AG04450 (cell line): ENCODE data around the gene CEACAM4. TPM values are rescaled to one million over a fixed set of nuclear protein-coding genes. Genes with fewer than 3 reads are reported as not detected.
A peak's percentile ranks its signal among the peaks of the same experiment; 100 is the strongest.

Source experiments
- CTCF ChIA-PET: fragments of 300-600, 350-600 bp; formaldehyde crosslinking; extraction: SDS; loops from one replicate; lab custom pipeline; 2022; ENCODE audit warnings: antibody characterized with exemption, inconsistent platforms; lab: Charles Lee
- POLR2A ChIA-PET: fragments of 350-600 bp; formaldehyde crosslinking; extraction: SDS; loops from one replicate; lab custom pipeline; 2021; ENCODE audit warnings: antibody characterized with exemption, inconsistent platforms; lab: Yijun Ruan, JAX
- DNase-seq: peaks from one replicate; pipeline ENCODE4 v3.0.0-alpha.2; 2011; ENCODE audit warnings: low read depth, low spot score
- H3K27ac ChIP-seq: one replicate; pipeline ENCODE4 v1.5.1; 2012; ENCODE audit warnings: low read depth, low read length, control low read depth
- H3K27me3 ChIP-seq: one replicate; pipeline ENCODE4 v1.6.0; 2012; ENCODE audit warnings: low read length; ENCODE audit not compliant: control insufficient read depth, insufficient read depth
- H3K4me3 ChIP-seq: 2 replicates; pipeline ENCODE4 v1.5.1; 2011; ENCODE audit warnings: mild to moderate bottlenecking, low read depth, low read length, control low read depth
- H3K9me3 ChIP-seq: 2 replicates; pipeline ENCODE4 v1.5.1; 2012; ENCODE audit warnings: low read length; ENCODE audit not compliant: control insufficient read depth, insufficient read depth
- polyA plus RNA-seq: library from polyadenylated mRNA; depleted of rRNA; stranded (reverse); fragments of >200 nt; gene quantifications from 2 replicates; pipeline ENCODE4 v1.2.3, GENCODE V29; 2011; rRNA removed
- small RNA-seq: library from RNA; depleted of rRNA; stranded (forward); fragments of <200 nt; gene quantifications from one replicate; pipeline ENCODE3, GENCODE V24; 2012; ENCODE audit warnings: low read depth; ENCODE audit not compliant: insufficient read length
- TF ChIP-seq, protein P1 (sequence below): IDR thresholded peaks from 2 replicates; pipeline ENCODE4 v1.5.1; 2011; ENCODE audit warnings: low read depth, low read length, control low read depth, inconsistent platforms

Gene CEACAM4
- polyA plus RNA-seq, 1 experiment, result not detected

DNA sequence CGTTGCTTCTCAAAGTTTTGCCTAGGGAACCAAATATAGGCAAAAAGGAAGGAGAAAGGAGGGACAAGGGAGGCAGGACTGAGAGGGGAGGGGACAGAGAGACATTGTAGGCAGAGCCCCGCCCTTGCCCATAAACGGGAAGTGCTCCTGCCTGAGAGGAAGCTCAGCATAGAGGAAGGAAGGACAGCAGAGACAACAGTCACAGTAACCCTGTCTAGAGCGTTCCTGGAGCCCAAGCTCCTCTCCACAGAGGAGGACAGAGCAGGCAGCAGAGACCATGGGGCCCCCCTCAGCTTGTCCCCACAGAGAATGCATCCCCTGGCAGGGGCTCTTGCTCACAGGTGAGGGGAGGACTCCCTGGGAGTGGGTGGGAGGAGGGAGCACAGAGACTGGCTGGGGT, 50.9 kb downstream of the CEACAM4 start, which contains the start of gene CEACAM21:
Gene CEACAM21, plus strand, starts transcription at position 169 of the 400 bp plus-strand sequence. Its CDS starts 109 bp downstream, at position 278.
- H3K4me3 ChIP-seq, result no peak within 1 kb of the TSS
- H3K9me3 ChIP-seq, result no peaks in the 10 kb centered on the region
- ChIA-PET POLR2A (no interaction called here), CTCF (no interaction called here)
- no peak within 1 kb of the TSS for H3K27ac ChIP-seq
- TF ChIP-seq, protein P1, sequence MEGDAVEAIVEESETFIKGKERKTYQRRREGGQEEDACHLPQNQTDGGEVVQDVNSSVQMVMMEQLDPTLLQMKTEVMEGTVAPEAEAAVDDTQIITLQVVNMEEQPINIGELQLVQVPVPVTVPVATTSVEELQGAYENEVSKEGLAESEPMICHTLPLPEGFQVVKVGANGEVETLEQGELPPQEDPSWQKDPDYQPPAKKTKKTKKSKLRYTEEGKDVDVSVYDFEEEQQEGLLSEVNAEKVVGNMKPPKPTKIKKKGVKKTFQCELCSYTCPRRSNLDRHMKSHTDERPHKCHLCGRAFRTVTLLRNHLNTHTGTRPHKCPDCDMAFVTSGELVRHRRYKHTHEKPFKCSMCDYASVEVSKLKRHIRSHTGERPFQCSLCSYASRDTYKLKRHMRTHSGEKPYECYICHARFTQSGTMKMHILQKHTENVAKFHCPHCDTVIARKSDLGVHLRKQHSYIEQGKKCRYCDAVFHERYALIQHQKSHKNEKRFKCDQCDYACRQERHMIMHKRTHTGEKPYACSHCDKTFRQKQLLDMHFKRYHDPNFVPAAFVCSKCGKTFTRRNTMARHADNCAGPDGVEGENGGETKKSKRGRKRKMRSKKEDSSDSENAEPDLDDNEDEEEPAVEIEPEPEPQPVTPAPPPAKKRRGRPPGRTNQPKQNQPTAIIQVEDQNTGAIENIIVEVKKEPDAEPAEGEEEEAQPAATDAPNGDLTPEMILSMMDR, result no peak
- peaks cover 2% of the 10 kb centered on the region for H3K27me3 ChIP-seq
- no peak for DNase-seq

DNA sequence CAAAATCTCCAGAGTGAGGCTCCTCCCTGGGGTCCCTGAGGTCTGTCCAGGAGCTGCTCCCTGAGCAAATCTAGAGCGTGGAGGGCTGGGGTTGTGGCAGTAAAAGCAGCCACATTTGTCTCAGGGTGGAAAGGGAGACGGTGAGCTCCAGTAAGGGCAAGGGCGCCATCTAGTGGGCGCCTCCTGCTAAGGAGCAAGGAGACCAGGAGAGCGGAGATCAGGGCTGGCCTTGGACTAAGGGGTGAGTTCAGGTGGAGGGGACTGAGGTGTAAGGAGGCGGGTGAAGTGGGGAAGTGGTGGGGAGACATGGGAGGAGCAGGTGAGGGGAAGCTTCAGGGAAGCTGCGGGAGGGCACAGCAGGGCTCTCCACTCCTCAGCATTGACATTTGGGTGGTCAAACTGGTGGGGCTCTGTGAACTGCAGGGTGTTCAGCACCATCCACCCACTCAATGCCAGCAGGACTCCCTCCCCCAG, 56.2 kb downstream of the CEACAM4 start:
- no peak overlapping the region for H3K27ac ChIP-seq
- CTCF ChIA-PET, result interaction anchor here (0.5 to 4.5 kb wide), 12 partner anchors 10 to 617 kb away, joined by 3 to 75 read pairs (median 4); no protein-coding TSS in a partner anchor
- POLR2A ChIA-PET, result no interaction called here
- H3K4me3 ChIP-seq, result no peak overlapping the region
- no peaks in the 10 kb centered on the region for H3K9me3 ChIP-seq
- peak; percentile 10 for DNase-seq
- H3K27me3 ChIP-seq, result peaks cover 17% of the 10 kb centered on the region
- TF ChIP-seq, protein P1, result peak; percentile 88

DNA sequence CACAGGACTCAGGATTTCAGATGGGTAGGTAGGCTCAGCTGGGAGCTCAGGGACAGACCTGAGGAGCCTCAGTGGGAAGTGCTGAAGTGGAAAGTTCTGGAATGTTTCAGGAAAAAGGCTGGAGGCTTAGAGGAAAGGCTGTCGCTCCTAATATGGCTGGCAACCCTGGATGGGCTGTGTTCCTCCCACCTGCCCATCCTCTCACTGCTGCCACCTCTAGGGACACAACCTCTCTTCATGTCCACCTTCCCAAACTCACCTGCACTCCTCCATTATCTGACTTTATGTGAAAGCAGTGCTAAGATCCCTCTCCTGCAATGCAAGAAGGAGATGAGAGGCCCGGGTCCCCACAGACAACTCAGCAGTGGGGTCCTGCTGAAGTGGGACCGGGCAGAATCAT, 56.7 kb downstream of the CEACAM4 start:
- TF ChIP-seq, protein P1, result no peak
- ChIA-PET CTCF (interaction anchor here (0.5 to 4.5 kb wide), 12 partner anchors 10 to 618 kb away, joined by 3 to 75 read pairs (median 4); no protein-coding TSS in a partner anchor), POLR2A (no interaction called here)
- no peaks in the 10 kb centered on the region for H3K9me3 ChIP-seq
- H3K4me3 ChIP-seq, result no peak overlapping the region
- peaks cover 21% of the 10 kb centered on the region for H3K27me3 ChIP-seq
- DNase-seq, result no peak
- no peak overlapping the region for H3K27ac ChIP-seq

DNA sequence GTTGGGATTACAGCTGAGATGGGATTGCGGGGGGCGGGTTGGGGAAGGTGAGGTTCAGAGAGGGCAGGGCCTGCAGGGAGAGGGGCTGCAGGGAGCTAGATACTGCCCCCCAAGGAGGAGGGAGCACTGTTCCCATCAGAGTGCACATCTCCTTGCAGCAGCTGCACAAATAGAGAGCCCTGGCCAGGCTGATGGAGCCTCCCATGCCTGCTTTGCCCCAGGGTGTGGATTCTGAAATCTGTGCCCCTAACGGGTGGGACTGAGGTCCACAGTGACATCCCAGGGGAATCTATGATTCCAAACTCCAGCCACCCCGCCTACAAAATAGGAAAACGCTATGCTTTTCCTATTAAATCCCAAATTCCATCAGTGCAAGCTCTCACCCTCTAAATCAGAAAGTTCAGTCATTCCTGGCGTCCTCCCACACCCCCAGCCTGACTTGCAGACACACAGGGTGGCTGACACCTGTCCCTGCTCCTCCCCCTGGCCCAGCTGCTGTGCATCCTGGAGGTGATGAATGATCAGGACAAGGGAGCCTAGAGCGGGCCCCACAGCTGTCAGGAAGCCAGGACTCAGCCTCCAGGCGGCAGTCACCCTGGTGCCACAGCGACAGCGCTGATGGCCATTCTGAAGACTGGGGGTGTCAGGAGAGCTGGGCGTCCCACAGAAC, 57.3 kb downstream of the CEACAM4 start:
- Histone ChIP-seq H3K4me3 (no peak overlapping the region), H3K27me3 (peaks cover 27% of the 10 kb centered on the region), H3K27ac (no peak overlapping the region), H3K9me3 (no peaks in the 10 kb centered on the region)
- CTCF ChIA-PET, result interaction anchor here (0.9 to 4.5 kb wide), 8 partner anchors 10 to 130 kb away, joined by 3 to 75 read pairs (median 6); no protein-coding TSS in a partner anchor
- DNase-seq, result no peak
- TF ChIP-seq, protein P1, result no peak
- POLR2A ChIA-PET, result no interaction called here

Small RNA genes lying within 50 kb of the gene (small RNA-seq; reads per million reads assigned to genes)
- gene AC243960.4, result not detected

Other genes with a start within 250 kb of the CEACAM4 start
- 7.8 and 11.7 TPM in 2 replicates for gene EXOSC5, start 229.7 kb downstream of the CEACAM4 start, polyA plus RNA-seq
- 10.8 and 15.3 TPM in 2 replicates for gene BCKDHA, start 229.3 kb downstream of the CEACAM4 start, polyA plus RNA-seq
- 0.14 and 0.29 TPM in 2 replicates for gene B3GNT8, start 199.7 kb downstream of the CEACAM4 start, polyA plus RNA-seq
- gene DMAC2, start 187.2 kb downstream of the CEACAM4 start, polyA plus RNA-seq, result 58.2 and 64.7 TPM in 2 replicates
- gene ERICH4, start 183.9 kb downstream of the CEACAM4 start, polyA plus RNA-seq, result not detected in 2 replicates
- gene CEACAM21, start 50.9 kb downstream of the CEACAM4 start, polyA plus RNA-seq, result not detected in 2 replicates
- not detected in 2 replicates for gene CEACAM7, start 61.2 kb upstream of the CEACAM4 start, polyA plus RNA-seq
- gene CEACAM5, start 81.6 kb upstream of the CEACAM4 start, polyA plus RNA-seq, result not detected in 2 replicates
- gene CEACAM6, start 128.5 kb upstream of the CEACAM4 start, polyA plus RNA-seq, result not detected in 2 replicates
- not detected in 2 replicates for gene CEACAM3, start 169.5 kb upstream of the CEACAM4 start, polyA plus RNA-seq
- not detected in 2 replicates for gene LYPD4, start 217.6 kb upstream of the CEACAM4 start, polyA plus RNA-seq
- gene DMRTC2, start 218.0 kb upstream of the CEACAM4 start, polyA plus RNA-seq, result not detected in 2 replicates
- gene RPS19, start 233.2 kb upstream of the CEACAM4 start, polyA plus RNA-seq, result 1,320 and 1,738 TPM in 2 replicates